Stomach (tissue), 9 donors: Measurements from ENCODE around the gene GADD45G. TPM values are rescaled to one million over a fixed set of nuclear protein-coding genes. Genes with fewer than 3 reads are reported as not detected.

Experiments used
- DNase-seq, 2 donors: peaks; one replicate each; pipeline versions ENCODE4 v3.0.0 to v3.0.0-alpha.2; 2013 to 2019
- H3K27ac ChIP-seq, 5 donors: fragments of 200-600 bp in 4 of 5; sonication (generic) in 4 of 5; one replicate each; pipeline ENCODE4 v1.5.1; 2013 to 2019; ENCODE audit warnings: mild to moderate bottlenecking in 1 of 5, moderate library complexity in 1 of 5
- H3K27me3 ChIP-seq, 3 donors: fragments of 200-600 bp; sonication (generic); one replicate each; pipeline ENCODE4 v1.5.1; 2017 to 2019; ENCODE audit warnings: mixed run types in 1 of 3
- H3K36me3 ChIP-seq, 4 donors: fragments of 200-600 bp; sonication (generic); 1 replicate in 3 of 4; 2 replicates in 1 of 4; pipeline ENCODE4 v1.5.1; 2016 to 2019
- H3K4me1 ChIP-seq, 4 donors: fragments of 200-600 bp; sonication (generic); one replicate each; pipeline ENCODE4 v1.5.1; 2016 to 2019
- H3K4me3 ChIP-seq, 4 donors: fragments of 200-600 bp; sonication (generic) in 3 of 4; one replicate each; pipeline ENCODE4 v1.5.1; 2016 to 2019; ENCODE audit warnings: mild to moderate bottlenecking in 1 of 4
- H3K9me3 ChIP-seq, 4 donors: fragments of 200-600 bp; sonication (generic); one replicate each; pipeline ENCODE4 v1.5.1; 2016 to 2019
- EP300 ChIP-seq: sonication (generic); formaldehyde crosslinking; IDR thresholded peaks from one replicate; pipeline ENCODE4 v1.6.1; 2017; ENCODE audit warnings: antibody characterized with exemption
- POLR2A ChIP-seq, 4 donors: fragments of 450-650 bp; IDR thresholded peaks; one replicate each; pipeline ENCODE4 v1.6.1; 2016; ENCODE audit warnings: antibody characterized with exemption in 4 of 4, control low read depth in 2 of 4, mild to moderate bottlenecking in 1 of 4, moderate library complexity in 1 of 4
- POLR2AphosphoS5 ChIP-seq, 3 donors: sonication (generic); formaldehyde crosslinking; IDR thresholded peaks; one replicate each; pipeline ENCODE4 v1.6.1; 2016; ENCODE audit warnings: antibody characterized with exemption in 3 of 3
- WGBS, 5 donors: extraction: QIAGEN DNeasy Blood & Tissue Kit in 3 of 5; methylation state at CpG; one replicate each; pipeline versions ENCODE4 v1.1.5 to v1.1.7; 2013 to 2018; 5-methylcytosine and 5-hydroxymethylcytosine counted together
- intact Hi-C: fragments of 100-400 bp; cut with DNase I; formaldehyde crosslinking; loops from one replicate; pipeline ENCODE4 v1.15.1; 2023; ENCODE audit warnings: low total_unique reads
- polyA plus RNA-seq, 3 donors: library from polyadenylated mRNA; stranded (reverse); fragments of 200-250 nt; gene quantifications; one replicate each; pipeline ENCODE4 v1.2.3, GENCODE V29; 2013
- total RNA-seq, 5 donors: library from RNA; depleted of rRNA; stranded (reverse); fragments of >200 nt; gene quantifications; one replicate each; pipeline versions ENCODE4 v1.1.0 to v1.2.3, GENCODE V29; 2014 to 2016
- TF ChIP-seq, protein P1 (sequence below), 7 experiments: fragments of 450-650 bp in 4 of 7; fragments of 200-600 bp in 3 of 7; sonication (generic) in 3 of 7; IDR thresholded peaks; one replicate each; pipeline ENCODE4 v1.5.1; 2016 to 2019; ENCODE audit warnings: antibody characterized with exemption in 7 of 7, control low read depth in 2 of 7, mild to moderate bottlenecking in 1 of 7
- donor health status: healthy with polysubstance abuse.
- donor health status: Bipolar disorder and iron deficiency.
- donor health status: healthy.

GADD45G gene
- total and polyA plus RNA-seq, 8 donors = 6.8 to 121 (median 95.9) TPM

DNA sequence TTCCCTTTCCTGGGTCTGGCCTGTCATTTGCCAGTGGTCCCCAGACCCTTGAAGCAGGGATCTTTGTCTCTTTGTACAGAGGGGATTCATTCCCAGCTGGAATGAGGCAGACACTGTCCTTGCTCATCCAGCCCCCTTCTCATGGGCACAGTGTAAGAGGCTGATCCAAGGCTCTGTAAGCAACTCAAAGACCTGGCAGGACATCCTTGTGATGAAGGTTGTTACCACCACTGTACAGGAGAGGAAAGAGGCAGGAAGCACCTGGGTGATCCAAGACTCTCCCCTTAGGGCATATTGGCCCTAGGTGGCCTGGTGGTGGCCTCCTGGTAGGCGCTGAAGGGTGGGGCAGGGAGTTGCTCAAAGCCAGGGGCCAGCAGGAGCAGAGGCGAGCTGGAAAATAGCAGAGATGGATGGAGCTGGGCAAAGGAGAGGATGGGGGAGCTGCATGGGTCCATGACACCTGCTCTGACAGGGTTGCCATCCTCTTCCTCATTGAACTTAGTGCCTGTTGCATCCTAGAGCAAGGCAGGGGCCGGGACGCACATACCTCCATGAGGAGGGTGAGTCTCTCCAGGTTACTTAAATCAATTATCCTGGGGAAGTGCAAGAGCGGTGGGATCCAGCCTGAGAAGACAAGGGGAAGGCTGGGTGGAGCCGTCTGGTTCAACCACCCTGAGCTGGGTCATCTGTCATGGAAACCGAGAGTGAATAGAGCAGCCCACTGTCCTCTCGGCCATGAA is 9.8 kb upstream of the GADD45G start:
- H3K9me3 ChIP-seq = no peaks in the 10 kb centered on the region
- intact Hi-C loops = no loop called here
- no peaks in the 10 kb centered on the region for H3K27me3 ChIP-seq
- 82 to 90% (median 88%) methylated on average over 8 of the region's 8 CpGs for WGBS, 5 donors
- DNase-seq = no peak
- H3K4me3 ChIP-seq = no peak overlapping the region
- no peaks in the 10 kb centered on the region for H3K36me3 ChIP-seq
- no peak for TF ChIP-seq POLR2AphosphoS5 (IDR thresholded peaks at IDR 0.05)
- TF ChIP-seq POLR2A (IDR thresholded peaks at IDR 0.05) = no peak
- TF ChIP-seq EP300 = no peak
- TF ChIP-seq, protein P1, sequence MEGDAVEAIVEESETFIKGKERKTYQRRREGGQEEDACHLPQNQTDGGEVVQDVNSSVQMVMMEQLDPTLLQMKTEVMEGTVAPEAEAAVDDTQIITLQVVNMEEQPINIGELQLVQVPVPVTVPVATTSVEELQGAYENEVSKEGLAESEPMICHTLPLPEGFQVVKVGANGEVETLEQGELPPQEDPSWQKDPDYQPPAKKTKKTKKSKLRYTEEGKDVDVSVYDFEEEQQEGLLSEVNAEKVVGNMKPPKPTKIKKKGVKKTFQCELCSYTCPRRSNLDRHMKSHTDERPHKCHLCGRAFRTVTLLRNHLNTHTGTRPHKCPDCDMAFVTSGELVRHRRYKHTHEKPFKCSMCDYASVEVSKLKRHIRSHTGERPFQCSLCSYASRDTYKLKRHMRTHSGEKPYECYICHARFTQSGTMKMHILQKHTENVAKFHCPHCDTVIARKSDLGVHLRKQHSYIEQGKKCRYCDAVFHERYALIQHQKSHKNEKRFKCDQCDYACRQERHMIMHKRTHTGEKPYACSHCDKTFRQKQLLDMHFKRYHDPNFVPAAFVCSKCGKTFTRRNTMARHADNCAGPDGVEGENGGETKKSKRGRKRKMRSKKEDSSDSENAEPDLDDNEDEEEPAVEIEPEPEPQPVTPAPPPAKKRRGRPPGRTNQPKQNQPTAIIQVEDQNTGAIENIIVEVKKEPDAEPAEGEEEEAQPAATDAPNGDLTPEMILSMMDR (IDR thresholded peaks at IDR 0.05) = no peak
- peaks cover 0 to 10% (median 4%) of the 10 kb centered on the region in 4 donors for H3K4me1 ChIP-seq
- H3K27ac ChIP-seq = no peak overlapping the region

DNA sequence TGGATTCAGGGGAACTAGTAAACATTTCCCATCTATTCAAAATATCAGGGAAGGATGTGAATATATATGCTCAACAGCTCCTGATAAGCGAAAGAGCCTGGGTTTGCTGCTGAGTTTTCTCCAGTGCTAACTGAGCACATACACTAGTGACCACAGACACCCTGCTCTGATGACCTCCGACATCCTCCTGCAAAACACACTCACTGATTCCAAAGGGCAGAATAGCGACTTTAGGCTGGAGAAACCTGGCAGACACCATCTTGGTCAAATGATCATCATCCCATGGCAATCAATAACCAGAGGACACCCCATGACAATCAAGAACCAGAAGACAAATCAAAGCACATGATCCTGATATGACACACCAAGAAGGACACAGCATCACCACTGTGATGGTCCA is 9.2 kb upstream of the GADD45G start:
- WGBS, 5 donors = 85 to 91% (median 87%) methylated on average over 3 of the region's 3 CpGs
- Histone ChIP-seq H3K4me1 (peaks cover 0 to 10% (median 4%) of the 10 kb centered on the region in 4 donors), H3K4me3 (no peak overlapping the region), H3K9me3 (no peaks in the 10 kb centered on the region), H3K27me3 (no peaks in the 10 kb centered on the region), H3K36me3 (no peaks in the 10 kb centered on the region), H3K27ac (no peak overlapping the region)
- intact Hi-C loops = loop anchor here (2.0 kb wide), 1 partner anchor 507 kb away; no protein-coding TSS in a partner anchor
- TF ChIP-seq, protein P1 (IDR thresholded peaks at IDR 0.05) = no peak
- TF ChIP-seq EP300 (no peak), POLR2AphosphoS5 (IDR thresholded peaks at IDR 0.05) (no peak), POLR2A (IDR thresholded peaks at IDR 0.05) (no peak)
- no peak for DNase-seq

DNA sequence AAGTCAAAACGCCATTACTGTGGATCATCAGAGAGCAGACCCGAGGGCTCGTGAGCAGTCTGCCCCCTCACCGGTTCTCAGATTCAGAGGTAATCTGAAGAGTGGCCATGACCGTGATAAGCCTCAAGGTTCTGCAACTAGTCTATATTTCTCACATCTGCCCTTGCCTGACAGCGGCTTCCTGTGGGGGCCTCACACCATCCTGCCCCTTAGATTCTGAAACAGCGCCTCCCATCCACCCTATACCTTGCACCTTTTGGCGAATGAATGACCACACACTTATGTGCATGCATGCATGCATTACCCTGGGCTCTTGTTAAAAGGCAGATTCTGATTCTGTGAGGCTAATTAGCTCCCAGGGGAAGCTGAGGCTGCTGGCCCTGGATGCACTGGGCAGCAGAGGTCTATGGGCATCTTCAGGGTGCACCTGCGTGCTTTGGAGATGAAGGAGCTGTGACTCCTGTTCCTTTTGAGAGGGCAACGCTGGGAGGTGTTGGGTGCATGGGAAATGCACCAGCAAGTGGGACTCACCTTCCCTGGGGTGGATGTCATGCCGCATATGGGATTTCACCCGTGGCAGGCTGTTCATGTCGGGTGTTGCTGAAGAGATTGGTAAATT is 7.8 kb upstream of the GADD45G start:
- peaks cover 0 to 10% (median 4%) of the 10 kb centered on the region in 4 donors for H3K4me1 ChIP-seq
- DNase-seq = no peak
- H3K36me3 ChIP-seq = no peaks in the 10 kb centered on the region
- no peaks in the 10 kb centered on the region for H3K27me3 ChIP-seq
- WGBS, 5 donors = 78 to 86% (median 82%) methylated on average over 13 of the region's 13 CpGs
- intact Hi-C loops = loop anchor here (2.0 kb wide), 1 partner anchor 506 kb away; no protein-coding TSS in a partner anchor
- TF ChIP-seq POLR2AphosphoS5 (IDR thresholded peaks at IDR 0.05) (no peak), EP300 (no peak), POLR2A (IDR thresholded peaks at IDR 0.05) (no peak)
- TF ChIP-seq, protein P1 (IDR thresholded peaks at IDR 0.05) = no peak
- no peak overlapping the region for H3K27ac ChIP-seq
- H3K9me3 ChIP-seq = no peaks in the 10 kb centered on the region
- no peak overlapping the region for H3K4me3 ChIP-seq

DNA sequence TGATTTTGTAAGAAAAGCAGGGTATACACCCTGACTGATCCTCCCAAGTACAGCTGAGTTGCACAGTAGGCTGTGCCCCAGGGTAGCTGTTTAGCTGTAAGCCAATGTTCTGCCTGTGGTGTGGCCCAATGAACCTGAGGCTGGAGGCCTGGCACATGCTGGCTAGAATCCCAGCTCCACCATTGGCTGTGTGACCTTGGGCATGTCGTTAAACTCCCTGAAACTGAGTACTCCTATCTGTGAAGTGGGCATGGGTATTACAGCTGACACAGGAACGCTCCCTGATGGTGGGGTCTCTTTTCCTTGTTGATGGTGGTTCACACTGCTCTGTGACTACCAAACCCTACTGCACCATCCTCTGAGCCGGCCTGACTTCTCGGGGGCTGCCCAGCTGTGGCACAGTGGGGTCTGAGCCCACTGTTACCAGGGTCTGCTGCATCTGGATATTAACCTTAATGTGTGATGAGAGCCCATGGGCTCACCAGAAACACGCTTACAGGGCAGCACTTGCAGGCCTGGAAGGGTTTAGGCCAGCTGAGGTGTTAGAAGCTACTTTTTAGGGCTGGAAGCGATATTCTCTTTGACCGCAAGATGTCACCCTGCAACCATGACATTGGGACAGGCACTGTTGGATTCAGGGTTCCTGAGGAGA is 7.0 kb upstream of the GADD45G start:
- TF ChIP-seq POLR2AphosphoS5 (IDR thresholded peaks at IDR 0.05) (peak in 1 of 3 donors; percentile 32), EP300 (no peak), POLR2A (IDR thresholded peaks at IDR 0.05) (no peak)
- TF ChIP-seq, protein P1 (IDR thresholded peaks at IDR 0.05) = peak in 5 of 7 experiments; percentile 70 to 88 (median 78)
- peak; percentile 64 to 87 for DNase-seq
- H3K27me3 ChIP-seq = no peaks in the 10 kb centered on the region
- no peaks in the 10 kb centered on the region for H3K36me3 ChIP-seq
- H3K4me3 ChIP-seq = no peak overlapping the region
- H3K27ac ChIP-seq = no peak overlapping the region
- H3K9me3 ChIP-seq = no peaks in the 10 kb centered on the region
- intact Hi-C loops = loop anchor here (2.0 kb wide), 1 partner anchor 505 kb away; no protein-coding TSS in a partner anchor
- WGBS, 5 donors = 44 to 61% (median 50%) methylated on average over 7 of the region's 7 CpGs
- peaks cover 0 to 13% (median 6%) of the 10 kb centered on the region in 4 donors for H3K4me1 ChIP-seq
